Activated naive CD4-positive, alpha-beta T cell treated with anti-CD3 and anti-CD28 coated beads for 36 hours (primary cell): Measurements from ENCODE around the gene TMIE. TPM values are rescaled to one million over a fixed set of nuclear protein-coding genes. Genes with fewer than 3 reads are reported as not detected.
A peak's percentile ranks its signal among the peaks of the same experiment; 100 is the strongest.

Experiments used
- CTCF ChIA-PET: fragments of 350-600 bp; sonication (Branson Sonifier 250); formaldehyde crosslinking; loops from one replicate; lab custom pipeline; 2021; ENCODE audit warnings: antibody characterized with exemption; lab: Charles Lee
- DNase-seq: peaks from one replicate; pipeline ENCODE4 v3.0.0-alpha.2; 2020
- H3K27ac Mint-ChIP-seq: one replicate; pipeline ENCODE4 v1.8.0; 2021; ENCODE audit warnings: mild to moderate bottlenecking, mixed read lengths
- H3K27me3 Mint-ChIP-seq: one replicate; pipeline ENCODE4 v1.8.0; 2021; ENCODE audit warnings: low read depth, mixed read lengths
- H3K36me3 Mint-ChIP-seq: one replicate; pipeline ENCODE4 v1.8.0; 2021; ENCODE audit warnings: low read depth, mixed read lengths
- H3K4me1 Mint-ChIP-seq: one replicate; pipeline ENCODE4 v1.8.0; 2021; ENCODE audit warnings: low read depth, mixed read lengths
- H3K4me3 Mint-ChIP-seq: one replicate; pipeline ENCODE4 v1.8.0; 2021; ENCODE audit warnings: mild to moderate bottlenecking, moderate library complexity, mixed read lengths
- H3K9me3 Mint-ChIP-seq: one replicate; pipeline ENCODE4 v1.8.0; 2021; ENCODE audit warnings: mixed read lengths
- intact Hi-C: fragments of 100-400 bp; cut with micrococcal nuclease; formaldehyde crosslinking; loops from one replicate; pipeline ENCODE4 v1.15.1; 2023
- total RNA-seq, 2 experiments: library from RNA; stranded (reverse); gene quantifications; one replicate each; pipeline ENCODE4 v1.2.3, GENCODE V29; 2021

Gene TMIE
- total RNA-seq, 2 experiments from 2014 or later = 1.2 to 1.5 TPM

GRCh38 chr3:46664188-46664970, 36.8 kb upstream of the TMIE start:
- DNase-seq = no peak
- Mint-ChIP-seq H3K9me3 (no peaks in the 10 kb centered on the region), H3K36me3 (no peaks in the 10 kb centered on the region), H3K27me3 (no peaks in the 10 kb centered on the region), H3K4me3 (no peak overlapping the region), H3K4me1 (no peaks in the 10 kb centered on the region), H3K27ac (no peak overlapping the region)
- CTCF ChIA-PET = interaction anchor here (1.4 kb wide), 1 partner anchor 35 kb away, joined by 4 read pairs; no protein-coding TSS in a partner anchor
- intact Hi-C loops = no loop called here

- H3K4me3 Mint-ChIP-seq = no peak overlapping the region
- H3K9me3 Mint-ChIP-seq = no peaks in the 10 kb centered on the region
- DNase-seq = no peak
- intact Hi-C loops = no loop called here
- H3K27ac Mint-ChIP-seq = no peak overlapping the region
- H3K4me1 Mint-ChIP-seq = no peaks in the 10 kb centered on the region
- H3K27me3 Mint-ChIP-seq = no peaks in the 10 kb centered on the region
- CTCF ChIA-PET = interaction anchor here (1.4 kb wide), 1 partner anchor 35 kb away, joined by 4 read pairs; no protein-coding TSS in a partner anchor
- no peaks in the 10 kb centered on the region for H3K36me3 Mint-ChIP-seq
These were observed 36.0 kb upstream of the TMIE start for GRCh38 chr3:46664971-46665762.

- Mint-ChIP-seq H3K4me3 (no peak overlapping the region), H3K27ac (no peak overlapping the region), H3K27me3 (no peaks in the 10 kb centered on the region), H3K36me3 (no peaks in the 10 kb centered on the region), H3K4me1 (no peaks in the 10 kb centered on the region), H3K9me3 (no peaks in the 10 kb centered on the region)
- no peak for DNase-seq
- intact Hi-C loops = no loop called here
- CTCF ChIA-PET = no interaction called here
These were observed 35.3 kb upstream of the TMIE start for GRCh38 chr3:46665763-46666452.

GRCh38 chr3:46666453-46666845, 34.7 kb upstream of the TMIE start:
- Mint-ChIP-seq H3K4me1 (no peaks in the 10 kb centered on the region), H3K36me3 (no peaks in the 10 kb centered on the region), H3K9me3 (no peaks in the 10 kb centered on the region), H3K4me3 (no peak overlapping the region), H3K27ac (no peak overlapping the region), H3K27me3 (no peaks in the 10 kb centered on the region)
- DNase-seq = no peak
- intact Hi-C loops = no loop called here
- CTCF ChIA-PET = no interaction called here

- H3K9me3 Mint-ChIP-seq = no peaks in the 10 kb centered on the region
- CTCF ChIA-PET = no interaction called here
- H3K4me1 Mint-ChIP-seq = no peaks in the 10 kb centered on the region
- H3K36me3 Mint-ChIP-seq = no peaks in the 10 kb centered on the region
- H3K27ac Mint-ChIP-seq = no peak overlapping the region
- H3K4me3 Mint-ChIP-seq = no peak overlapping the region
- H3K27me3 Mint-ChIP-seq = no peaks in the 10 kb centered on the region
- intact Hi-C loops = no loop called here
- DNase-seq = no peak
These were observed 34.1 kb upstream of the TMIE start for GRCh38 chr3:46667061-46667621.

GRCh38 chr3:46667657-46668056, 33.5 kb upstream of the TMIE start:
- H3K4me3 Mint-ChIP-seq = no peak overlapping the region
- DNase-seq = no peak
- no peaks in the 10 kb centered on the region for H3K9me3 Mint-ChIP-seq
- H3K27me3 Mint-ChIP-seq = no peaks in the 10 kb centered on the region
- CTCF ChIA-PET = no interaction called here
- H3K27ac Mint-ChIP-seq = no peak overlapping the region
- H3K36me3 Mint-ChIP-seq = no peaks in the 10 kb centered on the region
- H3K4me1 Mint-ChIP-seq = no peaks in the 10 kb centered on the region
- intact Hi-C loops = no loop called here

- H3K9me3 Mint-ChIP-seq = no peaks in the 10 kb centered on the region
- no peaks in the 10 kb centered on the region for H3K4me1 Mint-ChIP-seq
- H3K27me3 Mint-ChIP-seq = no peaks in the 10 kb centered on the region
- no peaks in the 10 kb centered on the region for H3K36me3 Mint-ChIP-seq
- no peak overlapping the region for H3K27ac Mint-ChIP-seq
- no peak for DNase-seq
- no peak overlapping the region for H3K4me3 Mint-ChIP-seq
- CTCF ChIA-PET = no interaction called here
- intact Hi-C loops = no loop called here
These were observed 33.1 kb upstream of the TMIE start for GRCh38 chr3:46668116-46668515.

GRCh38 chr3:46668591-46668990, 32.6 kb upstream of the TMIE start:
- intact Hi-C loops = no loop called here
- CTCF ChIA-PET = no interaction called here
- Mint-ChIP-seq H3K36me3 (peaks cover 2% of the 10 kb centered on the region), H3K27me3 (no peaks in the 10 kb centered on the region), H3K27ac (no peak overlapping the region), H3K4me1 (no peaks in the 10 kb centered on the region), H3K4me3 (no peak overlapping the region), H3K9me3 (no peaks in the 10 kb centered on the region)
- no peak for DNase-seq

GRCh38 chr3:46669191-46669999, 31.8 kb upstream of the TMIE start:
- H3K27me3 Mint-ChIP-seq = no peaks in the 10 kb centered on the region
- no peak overlapping the region for H3K27ac Mint-ChIP-seq
- DNase-seq = no peak
- intact Hi-C loops = no loop called here
- no peaks in the 10 kb centered on the region for H3K4me1 Mint-ChIP-seq
- H3K36me3 Mint-ChIP-seq = peaks cover 5% of the 10 kb centered on the region
- H3K9me3 Mint-ChIP-seq = no peaks in the 10 kb centered on the region
- CTCF ChIA-PET = no interaction called here
- no peak overlapping the region for H3K4me3 Mint-ChIP-seq

GRCh38 chr3:46670000-46670890, 30.9 kb upstream of the TMIE start:
- intact Hi-C loops = no loop called here
- no peak for DNase-seq
- Mint-ChIP-seq H3K27ac (no peak overlapping the region), H3K27me3 (no peaks in the 10 kb centered on the region), H3K4me1 (no peaks in the 10 kb centered on the region), H3K4me3 (no peak overlapping the region), H3K9me3 (no peaks in the 10 kb centered on the region), H3K36me3 (peaks cover 6% of the 10 kb centered on the region)
- CTCF ChIA-PET = interaction anchor here (0.6 to 2.0 kb wide), 3 partner anchors 160 to 976 kb away, joined by 3 to 5 read pairs (median 5); no protein-coding TSS in a partner anchor

- peaks cover 6% of the 10 kb centered on the region for H3K36me3 Mint-ChIP-seq
- DNase-seq = peak; percentile 3
- no peak overlapping the region for H3K27ac Mint-ChIP-seq
- intact Hi-C loops = no loop called here
- no peaks in the 10 kb centered on the region for H3K27me3 Mint-ChIP-seq
- H3K9me3 Mint-ChIP-seq = no peaks in the 10 kb centered on the region
- H3K4me1 Mint-ChIP-seq = no peaks in the 10 kb centered on the region
- CTCF ChIA-PET = interaction anchor here (0.6 to 2.0 kb wide), 2 partner anchors 181 to 977 kb away, joined by 5 read pairs; no protein-coding TSS in a partner anchor
- no peak overlapping the region for H3K4me3 Mint-ChIP-seq
These were observed 30.2 kb upstream of the TMIE start for GRCh38 chr3:46670891-46671427.
